Measurements from ENCODE around the gene SPOCK2.

- TF ChIP-seq CTCF (IDR thresholded peaks at IDR 0.05), result no peak
- TF ChIP-seq POLR2A (IDR thresholded peaks at IDR 0.05), result no peak
Measured at GRCh38 chr10:72025400-72025799, 63.0 kb downstream of the SPOCK2 start.
